ENCODE measurements around the gene PRKG2.
"Not testable (repeated sequence)": the region's sequence is repeated elsewhere in the genome, so short reads cannot be mapped to it uniquely, and the experiment has no call there.

Gene PRKG2

DNA sequence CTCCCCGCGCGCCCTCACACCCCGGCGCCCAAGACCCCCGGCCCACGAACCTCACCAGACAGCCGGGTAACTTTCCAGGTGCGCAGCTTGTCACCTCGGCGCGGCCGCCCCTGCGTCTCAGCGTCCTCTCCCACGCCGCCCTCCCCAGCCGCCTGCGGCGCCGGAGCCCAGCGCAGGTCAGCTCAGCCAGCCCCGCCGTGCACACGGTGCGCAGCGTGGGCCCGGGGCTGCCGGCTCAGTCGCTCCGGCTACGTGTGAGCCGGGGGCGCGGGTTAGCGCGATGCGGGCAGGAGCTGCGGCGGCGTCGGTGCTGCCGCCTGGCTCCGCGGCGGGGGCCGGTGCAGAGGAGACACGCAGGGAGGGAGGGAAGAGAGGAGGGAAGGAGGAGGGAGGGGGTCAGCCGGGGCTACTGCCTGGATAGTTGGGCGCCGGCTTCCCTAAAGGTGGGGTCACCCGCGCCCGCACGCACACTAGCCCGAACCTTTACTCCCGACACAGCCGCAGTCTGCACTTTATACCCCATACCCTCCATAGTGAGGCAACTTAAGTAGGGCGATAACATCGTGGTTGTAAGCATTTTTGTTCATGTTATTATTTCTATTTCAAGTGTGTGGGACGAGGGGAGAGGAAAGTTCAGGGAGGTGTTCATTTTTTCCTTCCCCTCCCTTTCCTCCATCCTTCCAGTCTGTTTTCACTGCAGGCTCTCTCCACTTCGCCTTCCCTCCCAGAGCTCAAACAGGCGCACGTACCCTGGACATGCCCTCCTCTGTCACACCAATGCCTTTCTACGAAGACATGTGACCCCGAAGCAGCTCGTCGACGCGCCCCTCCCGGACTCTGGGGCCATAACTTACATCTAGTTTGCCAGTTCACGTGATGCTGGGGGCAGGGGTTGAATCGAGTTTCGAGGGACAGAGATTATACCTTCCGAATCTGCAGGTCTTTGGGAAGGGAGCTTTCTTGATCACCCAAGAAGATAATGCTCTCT is at the start of gene PRKG2:
TSS of gene PRKG2 (minus strand) at position 342 of the 988 bp plus-strand sequence. CDS start 10,175 bp downstream, outside the sequence.
- no peak for DNase-seq

GRCh38 chr4:81260443-81261101 is 45.5 kb upstream of the PRKG2 start:
- DNase-seq, result no peak

- no peak for DNase-seq
Measured at GRCh38 chr4:81258841-81259550, 44.0 kb upstream of the PRKG2 start.

GRCh38 chr4:81257816-81258215 is 42.8 kb upstream of the PRKG2 start:
- DNase-seq, result no peak

GRCh38 chr4:81257021-81257420 is 42.0 kb upstream of the PRKG2 start:
- no peak for DNase-seq

GRCh38 chr4:81256059-81256970 is 41.3 kb upstream of the PRKG2 start:
- no peak for DNase-seq

GRCh38 chr4:81255524-81255923 is 40.5 kb upstream of the PRKG2 start:
- DNase-seq, result no peak

DNA sequence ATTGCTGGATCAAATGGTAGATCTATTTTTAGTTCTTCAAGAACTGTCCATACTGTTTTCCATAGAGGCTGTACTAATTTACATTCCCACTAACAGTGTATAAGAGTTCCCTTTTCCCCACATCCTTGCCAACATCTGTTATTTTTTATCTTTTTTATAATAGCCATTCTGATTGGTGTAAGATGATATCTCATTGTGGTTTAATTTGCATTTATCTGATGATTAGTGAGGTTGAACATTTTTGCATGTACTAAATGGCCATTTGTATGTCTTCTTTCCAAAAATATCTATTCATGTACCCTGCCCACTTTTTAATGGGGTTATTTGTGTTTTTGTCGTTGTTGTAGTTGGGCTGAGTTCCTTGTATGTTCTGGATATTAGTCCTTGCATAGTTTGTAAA is 35.4 kb upstream of the PRKG2 start:
- DNase-seq, result no peak

- no peak for DNase-seq
Measured at GRCh38 chr4:81245218-81246009, 30.4 kb upstream of the PRKG2 start.

DNA sequence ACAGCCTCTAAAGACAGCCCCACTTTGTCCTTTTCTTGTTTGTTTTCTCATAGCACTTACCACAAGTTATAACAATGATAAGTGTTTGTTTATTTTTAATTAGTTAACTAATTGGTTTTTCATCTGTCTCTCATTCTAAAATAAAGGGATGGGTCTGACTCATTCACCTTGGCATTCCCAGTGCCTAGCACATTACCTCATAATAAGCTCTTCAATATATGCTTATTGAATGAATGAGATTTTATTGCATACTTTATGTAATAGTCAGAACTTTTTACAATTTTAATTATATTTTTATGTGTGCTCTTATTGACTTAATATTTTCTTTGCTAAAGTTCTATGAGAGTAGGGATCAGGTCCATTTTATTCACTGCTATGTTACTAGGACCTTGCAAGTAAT is 22.8 kb upstream of the PRKG2 start:
- DNase-seq, result no peak

DNA sequence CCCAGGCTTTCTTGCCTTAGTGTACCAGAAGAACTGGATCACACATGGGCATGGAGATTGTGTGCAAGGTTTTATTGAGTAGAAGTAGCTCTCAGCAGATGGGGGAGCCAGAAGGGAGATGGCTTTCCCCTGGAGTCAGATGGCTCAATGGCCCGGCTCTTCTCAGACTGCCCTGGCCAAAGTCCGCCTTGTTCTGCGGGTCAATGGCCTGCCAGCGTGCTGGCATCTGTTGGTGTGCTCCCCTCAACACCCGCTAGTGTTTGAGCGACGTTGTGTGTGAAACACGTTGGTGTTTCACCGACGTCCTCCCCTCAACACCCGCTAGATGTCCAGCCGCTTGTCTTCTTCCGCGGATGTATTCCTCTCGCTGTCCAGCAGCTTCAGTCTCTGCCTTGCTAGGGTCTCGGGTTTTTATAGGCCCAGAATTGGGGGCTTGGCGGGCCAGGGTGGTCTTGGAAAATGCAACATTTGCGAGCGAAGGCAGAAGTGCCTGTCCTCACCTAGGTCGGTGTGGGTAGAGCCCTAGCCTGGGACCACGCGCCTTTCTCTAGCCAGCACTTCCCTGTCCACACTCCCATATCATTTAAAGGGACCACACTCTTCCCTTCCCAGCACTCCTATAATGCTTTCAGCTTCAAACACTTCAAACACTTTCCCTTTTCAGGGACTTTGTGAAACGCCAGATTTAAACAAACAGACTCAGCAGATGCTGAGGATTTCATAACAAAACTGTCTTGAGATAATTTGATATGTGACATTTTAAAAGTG is 21.1 kb upstream of the PRKG2 start:
- DNase-seq, result no peak

- DNase-seq, result no peak
Measured at GRCh38 chr4:81227968-81228367, 12.9 kb upstream of the PRKG2 start.

DNA sequence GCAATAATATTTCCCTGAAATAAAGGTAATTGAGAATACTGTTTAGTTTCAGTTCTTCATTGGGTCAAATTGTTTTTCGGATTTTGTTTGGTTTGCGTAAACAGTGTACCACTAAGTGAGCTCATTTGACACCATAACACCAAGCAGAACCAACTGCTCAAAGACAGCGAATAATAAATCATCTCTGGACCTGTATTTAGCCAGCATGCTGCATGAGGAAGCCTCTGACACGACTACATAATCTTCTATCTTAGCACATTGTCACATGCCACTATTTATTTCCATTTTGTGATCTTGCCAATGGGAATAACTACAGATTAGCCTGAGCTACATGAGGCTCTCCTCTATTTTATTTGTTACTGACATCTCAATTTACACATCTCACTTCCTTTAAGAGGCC is 12.1 kb upstream of the PRKG2 start:
- no peak for DNase-seq

DNA sequence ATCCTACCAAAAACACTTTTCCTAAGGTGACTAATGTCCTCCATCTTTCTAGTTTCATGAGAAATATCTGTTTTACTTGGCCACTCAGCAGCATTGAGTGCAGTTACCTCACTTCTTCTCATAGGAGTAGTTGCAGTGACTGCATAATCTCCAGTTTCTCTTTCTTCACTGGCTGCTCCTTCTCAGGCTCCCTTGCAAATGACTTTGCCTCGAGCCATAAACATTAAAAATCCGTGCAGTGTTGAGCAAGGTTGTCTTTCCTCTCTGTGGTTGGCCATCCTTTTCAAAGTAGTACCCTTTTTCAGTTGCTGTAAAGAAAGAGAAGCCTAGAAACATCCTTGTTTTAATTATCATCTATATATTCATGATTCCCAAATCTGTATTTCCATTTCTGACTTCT is 10.2 kb upstream of the PRKG2 start:
- no peak for DNase-seq

GRCh38 chr4:81222082-81222472 is 7.1 kb upstream of the PRKG2 start:
- DNase-seq, result not testable (repeated sequence)

- no peak for DNase-seq
Measured at GRCh38 chr4:81221303-81222081, 6.5 kb upstream of the PRKG2 start.

GRCh38 chr4:81220271-81220670 is 5.2 kb upstream of the PRKG2 start:
- DNase-seq, result no peak

DNA sequence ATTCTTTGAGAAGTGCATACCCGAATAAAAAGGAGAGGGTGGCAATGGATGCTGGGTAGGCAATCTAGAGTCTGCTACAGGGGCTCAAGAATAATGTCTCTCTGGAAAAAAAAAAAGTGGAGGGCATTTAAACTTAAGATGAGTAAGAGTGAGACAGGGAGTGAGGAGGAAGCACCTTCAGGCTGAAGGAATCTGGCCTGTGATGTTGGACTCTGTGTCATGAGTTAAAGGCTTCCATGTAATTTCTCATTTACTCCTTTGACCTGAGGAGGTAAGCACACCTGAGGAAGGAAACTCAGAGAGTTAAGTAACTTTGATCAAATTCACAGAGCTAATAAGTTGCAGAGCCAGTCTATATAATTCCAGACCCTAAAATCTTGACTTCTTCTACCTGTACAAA is 3.2 kb upstream of the PRKG2 start:
- DNase-seq, result no peak

DNA sequence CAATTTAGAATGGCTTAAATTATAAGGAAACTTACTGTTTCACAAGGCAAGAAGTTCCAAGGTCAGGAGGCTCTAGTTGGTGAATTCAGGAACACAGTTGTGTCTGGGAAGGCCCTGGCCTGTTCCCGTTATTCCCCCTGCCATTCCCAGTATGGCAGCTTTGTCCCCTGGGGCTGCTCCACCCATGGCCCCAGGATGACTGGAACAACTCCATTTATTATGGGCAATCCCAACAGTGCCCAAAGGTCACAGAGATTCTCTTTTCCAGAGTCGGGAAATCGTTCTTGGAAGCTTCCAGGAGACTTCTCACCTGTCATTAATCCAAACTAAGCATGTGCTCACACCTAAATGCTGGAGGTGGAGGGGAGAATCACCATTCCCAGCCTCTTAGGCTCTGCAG is 2.8 kb upstream of the PRKG2 start:
- DNase-seq, result no peak

DNA sequence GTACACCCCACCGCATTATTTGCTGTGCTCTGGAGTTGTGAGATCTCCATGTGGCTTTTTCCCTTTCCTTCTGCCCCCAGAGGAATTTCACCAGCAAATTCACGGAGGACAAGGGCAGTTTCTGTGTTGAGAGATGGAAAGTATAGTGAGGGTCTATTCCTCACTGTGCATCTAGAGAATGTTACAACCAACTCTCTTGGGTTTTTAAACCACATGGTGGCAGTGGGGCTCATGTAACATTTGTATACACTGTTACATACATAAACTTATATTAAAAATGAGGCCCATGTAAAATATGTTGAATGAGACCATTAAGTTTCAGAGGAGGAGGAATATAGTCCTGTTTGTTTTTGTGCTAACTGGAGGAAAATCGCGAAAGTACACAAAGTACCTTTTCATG is 909 bp upstream of the PRKG2 start:
- DNase-seq, result no peak
